Stimulated activated naive CD8-positive, alpha-beta T cell treated with anti-CD3 and anti-CD28 coated beads, Interleukin-15, amount 100 ng/mL, for 72 hours (primary cell): Measurements from ENCODE around the gene BCL7C.
"Not testable (repeated sequence)": the region's sequence is repeated elsewhere in the genome, so short reads cannot be mapped to it uniquely, and the experiment has no call there.

Experiments
- ATAC-seq: fragments of 150-1000 bp; cut with Tn5 transposase; 2 replicates; pipeline ENCODE4 v1.10.0; 2021; ENCODE audit warnings: mild to moderate bottlenecking, moderate library complexity
- DNase-seq, 2 donors: peaks; one replicate each; pipeline ENCODE4 v3.0.0; 2021 to 2022
- H3K27ac Mint-ChIP-seq, 2 donors: one replicate each; pipeline ENCODE4 v1.8.0; 2022; ENCODE audit warnings: mild to moderate bottlenecking in 2 of 2, mixed read lengths in 2 of 2, moderate library complexity in 2 of 2
- H3K27me3 Mint-ChIP-seq: one replicate; pipeline ENCODE4 v1.8.0; 2022; ENCODE audit warnings: mixed read lengths
- H3K4me1 Mint-ChIP-seq: one replicate; pipeline ENCODE4 v1.8.0; 2022; ENCODE audit warnings: mild to moderate bottlenecking, mixed read lengths
- H3K4me3 Mint-ChIP-seq, 2 donors: one replicate each; pipeline ENCODE4 v1.8.0; 2022; ENCODE audit warnings: mild to moderate bottlenecking in 2 of 2, mixed read lengths in 2 of 2, moderate library complexity in 1 of 2
- H3K9me3 Mint-ChIP-seq, 2 donors: one replicate each; pipeline ENCODE4 v1.8.0; 2022; ENCODE audit warnings: mixed read lengths in 2 of 2

The BCL7C gene

DNA sequence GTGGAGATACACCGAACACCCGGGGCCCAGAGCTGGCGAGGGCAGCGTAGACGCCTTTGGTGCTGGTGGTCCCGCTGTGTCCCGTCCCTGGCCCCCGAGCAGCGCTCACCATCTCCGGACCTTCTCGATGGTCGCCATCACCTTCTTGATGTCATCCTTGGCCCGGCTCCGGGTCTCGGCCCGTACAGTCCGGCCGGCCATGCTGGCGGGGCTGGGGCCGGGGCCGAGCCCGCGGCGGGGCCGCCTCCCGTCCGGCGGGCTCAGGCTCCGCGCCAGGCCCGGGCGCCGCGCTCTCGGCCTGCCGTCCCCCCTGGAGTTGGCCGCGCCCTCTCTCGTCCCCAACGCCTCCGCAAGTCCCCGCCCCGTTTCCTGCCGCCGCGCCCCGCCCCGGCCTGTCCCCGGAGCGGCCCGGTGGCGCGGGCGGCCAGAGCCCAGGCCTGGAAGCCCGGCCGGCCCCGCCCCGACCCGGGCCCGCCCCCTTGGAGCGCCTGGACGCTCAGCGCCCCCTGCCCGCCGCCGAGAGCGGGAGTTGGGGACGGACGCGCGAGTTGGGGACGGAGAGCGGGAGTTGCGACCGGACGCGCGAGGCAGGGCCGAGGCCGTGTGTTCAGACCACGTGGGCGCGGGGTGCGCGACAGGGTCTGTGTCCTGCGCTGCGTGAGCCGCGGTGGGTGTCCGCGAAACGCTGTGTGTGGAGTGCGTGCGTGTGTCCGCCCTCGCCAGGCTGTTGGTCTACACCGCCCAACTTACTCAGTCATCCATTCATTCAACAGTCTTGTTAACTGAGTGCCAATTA is at the start of gene BCL7C:
TSS of gene BCL7C (minus strand) at position 334 of the 796 bp plus-strand sequence. CDS start at position 201, 133 bp downstream.
- Mint-ChIP-seq H3K27ac (peak within 1 kb of the TSS; percentile 96 to 97), H3K4me3 (peak within 1 kb of the TSS; percentile 93 to 96), H3K9me3 (no peaks in the 10 kb centered on the region), H3K4me1 (peaks cover 53% of the 10 kb centered on the region), H3K27me3 (no peaks in the 10 kb centered on the region)
- DNase-seq (peak; percentile 84 to 88), ATAC-seq (peak; percentile 85)

DNA sequence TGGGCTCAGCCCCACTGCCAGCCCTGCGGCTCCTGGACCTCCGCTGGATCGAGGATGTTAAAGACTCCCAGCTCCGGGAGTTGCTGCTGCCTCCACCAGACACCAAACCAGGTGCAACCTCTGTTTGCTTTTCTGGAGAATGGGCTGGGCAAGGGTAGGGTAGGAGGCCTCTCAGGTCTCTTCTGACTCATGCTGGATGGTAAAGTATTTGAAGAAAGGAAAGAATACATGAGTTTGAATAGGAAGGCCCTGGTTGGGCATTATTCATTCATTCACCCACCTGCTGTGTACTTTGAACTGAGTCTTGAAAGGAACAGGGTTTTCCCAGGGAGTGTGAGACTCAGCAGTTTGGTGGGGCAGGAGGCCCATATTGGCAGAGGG is 48.5 kb upstream of the BCL7C start:
- ATAC-seq (peak; percentile 21), DNase-seq (no peak)
- Mint-ChIP-seq H3K4me3 (peak overlapping the region; percentile 22 to 41), H3K27me3 (no peaks in the 10 kb centered on the region), H3K4me1 (peaks cover 27% of the 10 kb centered on the region), H3K27ac (no peak overlapping the region), H3K9me3 (no peaks in the 10 kb centered on the region)

DNA sequence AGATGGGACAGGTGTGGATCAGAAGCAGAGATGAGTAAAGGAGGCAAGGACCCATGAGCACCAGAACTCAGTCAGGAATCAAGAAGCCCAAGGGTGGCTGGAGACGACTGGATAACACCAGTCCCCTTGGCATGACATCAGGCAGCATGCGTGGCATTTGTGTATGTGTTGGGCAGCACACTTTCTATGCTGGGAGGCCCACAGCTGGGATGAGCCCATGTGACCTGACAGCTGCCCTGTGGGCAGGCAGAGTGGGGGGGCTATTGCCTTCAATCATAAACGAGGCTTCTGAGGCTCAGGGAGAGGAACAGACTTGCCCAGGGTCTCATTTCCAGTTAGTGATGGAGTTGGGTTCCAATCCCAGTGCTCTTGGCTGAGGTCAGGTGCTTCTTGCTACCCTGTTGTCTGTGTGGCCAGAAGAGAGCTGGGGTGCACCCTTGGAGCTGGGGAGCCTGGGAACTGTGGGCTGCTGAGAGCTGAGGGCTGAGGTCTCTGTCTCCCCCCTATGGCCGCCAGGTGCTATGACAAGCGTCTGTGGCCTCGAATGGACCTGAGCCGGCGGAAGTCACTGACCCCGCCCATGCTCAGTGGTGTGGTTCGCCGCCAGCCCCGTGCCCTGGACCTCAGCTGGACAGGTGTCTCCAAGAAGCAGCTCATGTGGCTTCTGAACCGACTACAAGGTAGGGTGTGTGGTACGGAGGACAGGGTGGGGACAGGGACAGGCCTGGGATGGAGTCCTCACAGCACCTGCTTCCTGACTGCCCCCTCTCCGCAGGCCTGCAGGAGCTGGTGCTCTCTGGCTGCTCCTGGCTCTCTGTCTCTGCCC is 47.9 kb upstream of the BCL7C start:
- Mint-ChIP-seq H3K4me3 (peak overlapping the region in 1 of 2 donors; percentile 74), H3K27me3 (no peaks in the 10 kb centered on the region), H3K9me3 (no peaks in the 10 kb centered on the region), H3K4me1 (peaks cover 32% of the 10 kb centered on the region), H3K27ac (peak overlapping the region in 1 of 2 donors; percentile 74)
- ATAC-seq (peak; percentile 94), DNase-seq (peak; percentile 65 to 73)

DNA sequence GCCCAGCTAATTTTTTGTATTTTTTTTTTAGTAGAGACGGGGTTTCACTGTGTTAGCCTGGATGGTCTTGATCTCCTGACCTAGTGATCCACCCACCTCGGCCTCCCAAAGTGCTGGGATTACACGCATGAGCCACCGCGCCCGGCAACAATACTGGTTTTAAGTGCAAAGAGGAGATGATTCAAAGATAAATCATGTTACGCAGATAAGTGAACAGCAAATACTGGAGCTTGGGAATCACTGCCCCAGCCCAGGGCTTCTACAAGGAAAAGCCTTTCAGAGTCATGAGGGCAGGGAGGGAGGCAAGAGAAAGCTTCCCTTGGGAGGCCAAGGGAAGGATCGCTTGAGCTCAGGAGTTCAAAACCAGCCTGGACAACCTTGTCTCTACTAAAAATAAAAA is 45.7 kb upstream of the BCL7C start:
- ATAC-seq, H3K27me3 Mint-ChIP-seq, H3K4me3 Mint-ChIP-seq, DNase-seq, H3K9me3 Mint-ChIP-seq: not testable (repeated sequence)
- H3K4me1 Mint-ChIP-seq: peaks cover 41% of the 10 kb centered on the region
- H3K27ac Mint-ChIP-seq: peak overlapping the region in 1 of 2 donors; percentile 55

DNA sequence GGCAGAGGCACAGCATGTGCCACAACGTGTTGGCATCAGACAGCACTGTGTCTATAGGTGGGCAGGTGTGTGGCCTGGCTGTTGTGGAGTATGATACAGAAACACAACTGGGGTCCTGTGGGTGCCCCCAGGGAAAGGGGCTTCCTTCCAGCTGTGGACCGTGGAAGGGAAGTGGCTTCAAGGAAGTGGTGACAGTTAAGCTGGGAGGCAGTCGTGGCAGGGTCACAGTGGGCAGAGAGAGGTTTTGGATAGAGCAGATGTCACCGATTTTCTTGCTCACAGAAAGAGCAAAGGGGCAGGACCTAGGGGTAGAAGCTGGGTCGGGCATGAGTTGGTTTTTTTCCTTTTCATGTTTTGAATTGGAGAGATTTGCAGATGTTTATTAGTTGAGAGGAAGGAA is 43.8 kb upstream of the BCL7C start:
- Mint-ChIP-seq H3K27ac (peak overlapping the region in 1 of 2 donors; percentile 70), H3K27me3 (no peaks in the 10 kb centered on the region), H3K4me1 (peaks cover 40% of the 10 kb centered on the region), H3K9me3 (no peaks in the 10 kb centered on the region), H3K4me3 (no peak overlapping the region)
- ATAC-seq: no peak
- no peak for DNase-seq

DNA sequence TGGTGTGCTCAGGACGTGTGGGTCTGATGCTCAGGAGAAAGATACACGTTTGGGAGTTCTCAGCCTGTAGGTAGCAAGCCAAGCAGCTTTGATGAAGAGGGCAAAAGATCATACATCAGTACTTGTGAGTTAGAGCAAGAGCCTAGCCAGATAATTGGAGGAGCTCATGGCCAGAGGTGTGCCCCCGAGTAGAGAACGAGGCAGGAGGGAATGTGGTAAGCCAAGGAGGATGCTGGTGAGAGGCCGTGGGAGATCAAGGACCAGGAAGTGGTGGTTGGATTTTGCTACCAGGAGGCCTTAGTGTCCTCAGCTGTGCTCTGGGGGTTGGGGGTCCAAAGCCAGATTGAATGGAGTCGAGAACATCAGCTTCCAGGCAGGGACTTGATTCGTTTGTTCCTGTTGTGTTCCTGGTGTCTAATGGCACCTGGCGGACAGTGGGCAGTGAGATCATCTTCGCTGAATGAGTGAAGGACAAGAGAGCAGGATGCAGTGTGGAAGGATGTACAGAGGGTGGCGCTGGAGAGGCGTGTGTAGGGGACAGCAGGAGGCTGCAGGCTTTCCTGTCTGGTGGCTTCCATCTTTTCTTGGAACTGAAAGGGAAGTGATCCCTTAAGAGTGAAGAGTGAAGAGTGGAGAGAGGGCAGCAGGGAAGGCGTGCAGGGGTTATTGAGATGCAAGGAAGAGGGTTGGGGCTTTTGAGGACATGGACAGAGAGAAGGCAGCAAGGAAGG is 41.1 kb upstream of the BCL7C start:
- H3K9me3 Mint-ChIP-seq: no peaks in the 10 kb centered on the region
- H3K4me1 Mint-ChIP-seq: peaks cover 24% of the 10 kb centered on the region
- peak overlapping the region; percentile 2 to 60 for H3K27ac Mint-ChIP-seq
- no peak overlapping the region for H3K4me3 Mint-ChIP-seq
- no peaks in the 10 kb centered on the region for H3K27me3 Mint-ChIP-seq
- DNase-seq (peak; percentile 24 to 46), ATAC-seq (peak; percentile 67)

DNA sequence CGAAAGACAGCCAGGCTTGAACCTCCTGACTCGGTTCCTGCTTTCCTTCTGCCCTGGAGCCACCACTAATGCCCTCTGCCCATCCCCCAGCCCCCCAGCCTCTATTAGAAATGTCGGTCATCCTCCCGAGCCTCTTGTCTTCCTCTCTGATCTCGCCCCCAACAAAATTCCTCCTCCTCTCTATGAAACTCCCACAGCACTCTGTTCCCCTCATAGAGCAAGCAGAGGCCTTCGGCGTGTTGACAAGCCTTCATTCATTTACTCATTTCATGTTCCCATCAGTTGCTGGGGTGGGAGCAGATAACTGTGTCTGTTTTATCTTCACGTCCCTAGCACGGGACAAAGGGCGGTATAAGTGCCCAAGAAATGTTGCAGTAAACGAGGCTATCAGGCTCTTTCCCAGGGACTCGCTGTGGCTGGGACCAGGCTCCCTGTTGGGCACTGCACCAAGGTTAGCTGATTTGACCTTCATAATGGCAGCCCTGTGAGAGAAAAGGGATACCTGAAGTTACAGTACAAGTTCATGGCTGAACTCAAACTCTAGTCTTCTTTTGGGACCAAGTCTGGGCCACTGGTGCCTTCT is 37.3 kb upstream of the BCL7C start:
- no peaks in the 10 kb centered on the region for H3K27me3 Mint-ChIP-seq
- no peaks in the 10 kb centered on the region for H3K9me3 Mint-ChIP-seq
- H3K27ac Mint-ChIP-seq: no peak overlapping the region
- H3K4me1 Mint-ChIP-seq: peaks cover 23% of the 10 kb centered on the region
- ATAC-seq (no peak), DNase-seq (no peak)
- no peak overlapping the region for H3K4me3 Mint-ChIP-seq

DNA sequence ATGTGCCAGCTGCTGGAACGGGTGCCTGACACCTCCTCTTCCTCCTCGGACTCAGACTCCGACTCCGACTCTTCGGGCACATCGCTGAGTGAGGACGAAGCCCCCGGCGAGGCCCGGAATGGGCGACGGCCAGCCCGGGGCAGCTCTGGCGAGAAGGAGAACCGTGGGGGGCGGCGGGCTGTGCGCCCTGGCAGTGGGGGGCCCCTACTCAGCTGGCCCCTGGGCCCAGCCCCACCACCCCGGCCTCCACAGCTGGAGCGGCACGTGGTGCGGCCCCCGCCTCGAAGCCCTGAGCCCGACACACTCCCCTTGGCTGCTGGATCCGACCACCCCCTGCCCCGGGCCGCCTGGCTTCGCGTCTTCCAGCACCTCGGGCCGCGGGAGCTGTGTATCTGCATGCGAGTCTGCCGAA is 36.3 kb upstream of the BCL7C start:
- Mint-ChIP-seq H3K27me3 (no peaks in the 10 kb centered on the region), H3K27ac (no peak overlapping the region), H3K9me3 (no peaks in the 10 kb centered on the region), H3K4me1 (peaks cover 26% of the 10 kb centered on the region), H3K4me3 (no peak overlapping the region)
- DNase-seq (no peak), ATAC-seq (peak; percentile 29)

DNA sequence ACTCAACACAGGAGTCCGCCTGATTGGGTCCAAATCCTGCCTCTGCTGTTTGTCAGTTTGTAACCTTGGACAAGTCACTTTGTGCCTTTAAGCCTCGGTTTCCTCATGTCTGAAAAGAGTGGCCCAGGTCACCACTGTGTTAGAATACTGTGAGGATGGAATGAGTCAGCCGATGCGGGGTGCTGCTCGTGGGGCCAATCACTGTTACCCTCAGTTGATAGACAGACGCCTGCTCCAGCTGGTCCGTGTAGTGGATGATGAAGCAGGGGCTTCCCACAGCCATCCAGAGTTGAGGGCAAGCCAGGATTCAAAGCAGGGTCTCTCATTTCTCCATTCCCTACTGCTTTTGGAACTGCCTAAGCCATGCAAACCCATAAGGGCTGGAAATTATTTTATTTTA is 35.3 kb upstream of the BCL7C start:
- Mint-ChIP-seq H3K27ac (no peak overlapping the region), H3K4me1 (peaks cover 27% of the 10 kb centered on the region), H3K27me3 (no peaks in the 10 kb centered on the region), H3K9me3 (no peaks in the 10 kb centered on the region), H3K4me3 (no peak overlapping the region)
- no peak for ATAC-seq
- DNase-seq: no peak

DNA sequence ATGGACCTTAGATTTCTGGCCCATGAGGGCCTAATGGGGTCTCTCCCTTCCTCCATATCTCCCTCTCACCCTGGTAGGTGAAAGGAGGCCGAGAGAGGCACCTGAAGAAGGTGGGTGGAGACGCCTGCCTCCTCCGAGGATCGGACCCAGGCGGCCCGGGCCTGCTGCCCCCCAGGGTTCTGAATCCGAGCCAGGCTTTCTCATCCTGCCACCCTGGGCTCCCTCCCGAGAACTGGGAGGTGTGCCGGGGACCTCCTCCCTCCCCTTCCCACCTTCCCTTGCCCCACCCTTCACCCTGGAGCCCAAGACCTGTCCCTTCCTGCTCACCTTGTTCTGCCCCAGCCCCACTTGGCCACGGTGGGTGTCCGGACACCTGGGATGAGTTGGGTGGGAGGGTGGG is 34.5 kb upstream of the BCL7C start:
- H3K9me3 Mint-ChIP-seq: no peaks in the 10 kb centered on the region
- DNase-seq (no peak), ATAC-seq (no peak)
- peaks cover 27% of the 10 kb centered on the region for H3K4me1 Mint-ChIP-seq
- H3K27ac Mint-ChIP-seq: no peak overlapping the region
- no peaks in the 10 kb centered on the region for H3K27me3 Mint-ChIP-seq
- H3K4me3 Mint-ChIP-seq: no peak overlapping the region

DNA sequence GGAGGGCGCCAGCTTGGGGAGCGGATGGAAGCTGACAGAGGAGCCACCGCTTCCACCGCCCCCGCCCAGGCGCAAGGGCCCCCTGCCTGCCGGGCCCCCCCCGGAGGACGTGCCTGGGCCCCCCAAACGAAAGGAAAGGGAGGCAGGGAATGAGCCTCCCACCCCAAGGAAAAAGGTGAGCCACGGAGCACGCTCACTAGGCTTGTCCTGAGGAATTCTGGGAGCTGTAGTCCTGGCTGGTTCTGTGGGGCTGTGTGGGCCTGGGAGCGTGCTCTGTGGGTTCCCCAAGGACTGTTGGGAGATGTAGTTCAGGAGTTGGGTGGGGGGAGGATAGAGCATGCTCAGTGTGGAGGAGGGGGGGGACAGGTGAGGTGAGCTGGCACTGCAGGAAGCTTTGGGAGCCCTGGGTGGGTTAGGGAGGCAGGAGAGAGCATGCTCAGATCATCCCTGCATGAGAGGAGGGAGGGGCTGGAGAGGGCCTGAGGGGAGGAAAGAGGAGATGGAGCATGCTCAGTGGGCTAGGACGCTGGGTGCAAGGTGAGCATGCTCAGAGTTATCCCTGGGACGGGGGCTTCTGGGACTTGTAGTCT is 34.0 kb upstream of the BCL7C start:
- no peaks in the 10 kb centered on the region for H3K27me3 Mint-ChIP-seq
- H3K4me3 Mint-ChIP-seq: no peak overlapping the region
- ATAC-seq: peak; percentile 17
- DNase-seq: peak in 1 of 2 donors; percentile 22
- H3K4me1 Mint-ChIP-seq: peaks cover 27% of the 10 kb centered on the region
- no peak overlapping the region for H3K27ac Mint-ChIP-seq
- H3K9me3 Mint-ChIP-seq: no peaks in the 10 kb centered on the region

DNA sequence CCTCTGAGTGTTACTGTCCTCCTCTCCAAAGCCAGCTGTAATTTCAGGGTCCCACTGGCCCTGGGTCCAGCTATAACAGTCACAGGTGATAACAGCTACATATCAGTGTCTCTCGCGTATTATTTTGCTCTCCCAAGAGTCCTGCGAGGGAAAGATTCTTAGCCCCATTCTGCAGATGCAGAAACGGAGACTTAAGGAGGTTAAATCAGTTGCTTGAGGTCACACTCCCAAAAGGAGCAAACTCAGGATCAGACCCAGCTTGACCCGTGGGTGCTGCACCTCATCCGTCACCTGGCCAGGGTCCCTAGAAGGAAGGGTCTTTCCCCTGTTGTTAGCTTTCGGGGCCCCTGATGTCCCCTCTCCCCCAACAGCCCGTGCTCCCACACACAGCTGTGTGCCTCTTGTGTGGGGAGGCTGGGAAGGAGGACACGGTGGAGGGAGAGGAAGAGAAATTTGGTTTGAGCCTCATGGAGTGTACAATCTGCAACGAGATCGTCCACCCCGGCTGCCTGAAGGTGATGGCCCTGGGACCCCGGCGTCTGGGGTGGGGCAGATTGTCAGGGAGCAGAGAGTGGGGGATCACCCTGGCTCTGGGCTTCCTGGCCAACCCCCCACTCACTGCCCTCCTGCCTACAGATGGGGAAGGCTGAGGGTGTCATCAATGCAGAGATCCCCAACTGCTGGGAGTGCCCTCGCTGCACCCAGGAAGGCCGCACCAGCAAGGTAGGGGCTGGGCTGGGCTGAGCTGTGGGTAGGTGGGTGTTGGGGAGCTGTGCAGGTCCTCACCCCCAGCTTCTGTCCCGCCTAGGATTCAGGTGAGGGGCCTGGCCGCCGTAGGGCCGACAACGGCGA is 33.3 kb upstream of the BCL7C start:
- ATAC-seq (no peak), DNase-seq (no peak)
- Mint-ChIP-seq H3K4me3 (no peak overlapping the region), H3K4me1 (peaks cover 29% of the 10 kb centered on the region), H3K27me3 (no peaks in the 10 kb centered on the region), H3K27ac (peak overlapping the region in 1 of 2 donors; percentile 54), H3K9me3 (no peaks in the 10 kb centered on the region)

DNA sequence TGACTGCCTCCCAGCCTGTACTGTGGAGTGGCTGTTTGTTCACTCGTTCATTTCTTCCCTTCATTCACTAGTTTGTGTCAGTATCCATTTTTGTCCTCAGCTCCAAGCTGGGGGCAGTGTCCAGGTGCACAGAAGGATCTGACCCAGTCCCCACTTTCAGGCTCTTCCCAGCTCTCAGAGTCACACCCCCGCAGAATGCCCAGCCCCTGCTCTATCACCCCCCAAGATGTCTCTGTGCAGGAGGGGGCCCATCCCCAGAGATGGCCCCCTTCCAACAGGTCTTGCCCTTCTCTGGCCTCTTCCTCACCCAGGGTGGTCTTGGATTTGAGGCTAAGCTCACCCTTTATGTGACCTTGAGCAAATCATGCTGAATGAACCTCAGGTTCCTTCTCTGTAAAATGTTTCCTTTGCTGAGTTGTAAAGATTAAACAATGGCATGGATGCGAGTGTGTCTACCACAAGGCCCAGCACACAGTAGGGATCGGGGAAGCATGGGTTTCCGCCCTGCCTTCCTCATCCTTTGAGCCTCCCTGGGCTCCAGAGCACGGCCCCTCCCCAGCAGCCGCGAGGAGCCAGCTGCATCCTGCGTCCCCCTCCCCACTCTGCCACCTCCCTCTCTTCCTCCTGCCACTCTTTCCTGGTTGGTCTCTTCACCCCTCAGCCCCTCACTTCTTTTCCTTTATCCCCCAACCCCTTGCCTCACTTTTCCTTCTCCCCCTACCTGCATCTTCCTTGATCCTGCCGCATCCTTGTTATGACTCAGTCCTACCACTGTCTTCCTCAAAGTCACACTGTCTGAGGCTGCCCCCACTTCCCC is 32.3 kb upstream of the BCL7C start:
- H3K9me3 Mint-ChIP-seq: no peaks in the 10 kb centered on the region
- H3K27ac Mint-ChIP-seq: peak overlapping the region in 1 of 2 donors; percentile 17
- ATAC-seq: no peak
- no peak overlapping the region for H3K4me3 Mint-ChIP-seq
- H3K4me1 Mint-ChIP-seq: peaks cover 39% of the 10 kb centered on the region
- no peaks in the 10 kb centered on the region for H3K27me3 Mint-ChIP-seq
- no peak for DNase-seq

DNA sequence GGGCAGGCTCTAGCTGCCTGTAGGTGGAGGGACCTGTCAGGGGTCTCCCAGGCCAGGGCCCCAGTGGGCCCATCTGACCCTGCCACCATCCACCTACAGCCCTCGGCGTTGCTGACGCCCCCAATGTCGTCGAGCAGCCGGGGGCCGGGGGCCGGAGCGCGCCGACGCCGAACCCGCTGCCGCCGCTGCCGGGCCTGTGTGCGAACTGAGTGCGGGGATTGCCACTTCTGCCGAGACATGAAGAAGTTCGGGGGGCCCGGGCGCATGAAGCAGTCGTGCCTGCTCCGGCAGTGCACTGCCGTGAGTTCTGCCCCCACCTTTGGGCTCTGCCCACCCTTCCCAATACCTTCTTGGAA is 31.7 kb upstream of the BCL7C start:
- peaks cover 44% of the 10 kb centered on the region for H3K4me1 Mint-ChIP-seq
- no peak overlapping the region for H3K27ac Mint-ChIP-seq
- H3K4me3 Mint-ChIP-seq: no peak overlapping the region
- ATAC-seq (no peak), DNase-seq (no peak)
- H3K9me3 Mint-ChIP-seq: no peaks in the 10 kb centered on the region
- no peaks in the 10 kb centered on the region for H3K27me3 Mint-ChIP-seq
